ENCODE measurements around the gene CAPN12.

- TF ChIP-seq CTCF (optimal IDR thresholded peaks at IDR 0.05 in 1 of 3, IDR thresholded peaks at IDR 0.05 in 1 of 3, conservative IDR thresholded peaks at IDR 0.05 in 1 of 3; ENCODE audit: extremely low read depth in 1 of 3, insufficient read depth in 2 of 3, low read length in 3 of 3) = no peak
- no peak for TF ChIP-seq EZH2 (IDR thresholded peaks at IDR 0.05; ENCODE audit: low read length)
These were observed 37.3 kb downstream of the CAPN12 start for GRCh38 chr19:38706792-38707511.
